ENCODE measurements around the gene RIOK2.

RIOK2 gene

GRCh38 chr5:97121848-97122247 lies 61.2 kb downstream of the RIOK2 start:
- no peak for DNase-seq

GRCh38 chr5:97120195-97120594 lies 62.9 kb downstream of the RIOK2 start:
- no peak for DNase-seq

GRCh38 chr5:97119007-97119390 lies 64.0 kb downstream of the RIOK2 start:
- DNase-seq = no peak

- no peak for DNase-seq
These were observed 64.6 kb downstream of the RIOK2 start for GRCh38 chr5:97118261-97119006.

GRCh38 chr5:97115932-97116331 lies 67.1 kb downstream of the RIOK2 start:
- no peak for DNase-seq

- no peak for DNase-seq
These were observed 70.8 kb downstream of the RIOK2 start for GRCh38 chr5:97112230-97112629.

GRCh38 chr5:97111616-97112015 lies 71.4 kb downstream of the RIOK2 start:
- DNase-seq = no peak

- no peak for DNase-seq
These were observed 72.0 kb downstream of the RIOK2 start for GRCh38 chr5:97111004-97111403.

Measured in NCI-H1048 (cell line).